ENCODE data around the gene ADAMTS20.

ADAMTS20 gene

DNA sequence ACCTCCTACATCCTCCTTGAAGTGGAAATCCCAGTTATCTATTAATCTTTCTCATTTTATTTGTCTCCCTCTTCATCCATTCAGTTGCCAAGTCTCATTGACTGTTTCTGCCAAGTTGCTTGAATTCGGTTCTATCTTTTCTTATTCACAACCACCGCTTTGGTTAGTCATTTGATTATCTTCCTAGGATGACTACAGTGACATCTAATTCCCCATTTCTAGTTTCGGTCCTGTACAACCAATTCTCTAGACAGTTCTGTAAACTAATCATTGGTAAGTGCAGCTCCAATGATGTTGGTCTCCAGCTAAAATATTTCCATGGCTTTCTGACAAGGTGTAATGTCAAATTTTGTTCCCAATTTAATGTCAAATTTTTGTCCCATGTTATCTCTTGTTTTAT, 220.1 kb downstream of the ADAMTS20 start:
- H3K4me3 Mint-ChIP-seq: no peak overlapping the region
- H3K27me3 Mint-ChIP-seq (ENCODE audit: low read depth): no peaks in the 10 kb centered on the region
- peaks cover 29% of the 10 kb centered on the region for H3K4me1 Mint-ChIP-seq
- TF ChIP-seq, protein P1, sequence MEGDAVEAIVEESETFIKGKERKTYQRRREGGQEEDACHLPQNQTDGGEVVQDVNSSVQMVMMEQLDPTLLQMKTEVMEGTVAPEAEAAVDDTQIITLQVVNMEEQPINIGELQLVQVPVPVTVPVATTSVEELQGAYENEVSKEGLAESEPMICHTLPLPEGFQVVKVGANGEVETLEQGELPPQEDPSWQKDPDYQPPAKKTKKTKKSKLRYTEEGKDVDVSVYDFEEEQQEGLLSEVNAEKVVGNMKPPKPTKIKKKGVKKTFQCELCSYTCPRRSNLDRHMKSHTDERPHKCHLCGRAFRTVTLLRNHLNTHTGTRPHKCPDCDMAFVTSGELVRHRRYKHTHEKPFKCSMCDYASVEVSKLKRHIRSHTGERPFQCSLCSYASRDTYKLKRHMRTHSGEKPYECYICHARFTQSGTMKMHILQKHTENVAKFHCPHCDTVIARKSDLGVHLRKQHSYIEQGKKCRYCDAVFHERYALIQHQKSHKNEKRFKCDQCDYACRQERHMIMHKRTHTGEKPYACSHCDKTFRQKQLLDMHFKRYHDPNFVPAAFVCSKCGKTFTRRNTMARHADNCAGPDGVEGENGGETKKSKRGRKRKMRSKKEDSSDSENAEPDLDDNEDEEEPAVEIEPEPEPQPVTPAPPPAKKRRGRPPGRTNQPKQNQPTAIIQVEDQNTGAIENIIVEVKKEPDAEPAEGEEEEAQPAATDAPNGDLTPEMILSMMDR (IDR thresholded peaks at IDR 0.05; ENCODE audit: unreplicated experiment in 3 of 3): no peak
- H3K36me3 Mint-ChIP-seq (ENCODE audit: low read depth): peaks cover 15% of the 10 kb centered on the region
- peak overlapping the region in 2 of 3 experiments; percentile 63 to 77 for H3K27ac Mint-ChIP-seq
- H3K9me3 Mint-ChIP-seq: peaks cover 36% of the 10 kb centered on the region

DNA sequence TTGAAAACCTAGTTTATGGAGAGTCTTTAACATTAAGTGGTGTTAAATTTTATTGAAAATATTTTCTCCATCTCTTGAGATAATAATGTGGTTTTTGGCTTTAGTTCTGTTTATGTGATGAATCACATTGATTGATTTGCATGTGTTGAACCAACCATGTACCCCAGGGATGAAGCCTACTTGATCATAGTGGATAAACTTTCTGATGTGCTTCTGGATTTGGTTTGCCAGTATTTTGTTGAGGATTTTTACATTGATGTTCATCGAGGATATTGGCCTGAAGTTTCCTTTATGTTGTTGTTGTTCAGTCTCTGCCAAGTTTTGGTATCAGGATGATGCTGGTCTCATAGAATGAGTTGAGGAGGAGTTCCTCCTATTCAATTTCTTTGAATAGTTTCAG, 222.6 kb downstream of the ADAMTS20 start:
- Mint-ChIP-seq H3K4me3 (no peak overlapping the region), H3K27ac (peak overlapping the region; percentile 72 to 85 (median 83)), H3K36me3 (ENCODE audit: low read depth) (peaks cover 15% of the 10 kb centered on the region), H3K9me3 (peaks cover 46% of the 10 kb centered on the region), H3K27me3 (ENCODE audit: low read depth) (no peaks in the 10 kb centered on the region), H3K4me1 (peaks cover 23% of the 10 kb centered on the region)
- TF ChIP-seq, protein P1 (IDR thresholded peaks at IDR 0.05; ENCODE audit: unreplicated experiment in 3 of 3): no peak

DNA sequence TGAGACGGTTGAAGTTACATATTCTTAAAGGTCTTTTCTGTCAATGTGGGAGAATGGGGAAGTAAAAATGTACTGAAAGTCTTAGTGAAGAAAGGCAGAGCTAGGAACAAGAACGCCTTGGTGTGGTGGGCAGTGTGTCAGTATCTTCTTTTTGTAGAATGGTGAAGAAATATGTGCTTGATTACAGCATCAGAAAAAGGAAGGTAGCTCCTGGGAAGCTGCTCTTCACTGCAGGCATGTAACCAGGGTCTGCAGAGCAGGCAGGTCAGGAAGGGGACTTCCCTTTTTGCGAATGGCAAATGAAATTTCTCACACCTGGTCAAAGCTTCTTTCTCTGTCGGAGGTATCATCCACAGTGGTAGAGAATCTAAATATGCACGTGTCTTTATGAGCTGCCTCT, 226.2 kb downstream of the ADAMTS20 start:
- no peaks in the 10 kb centered on the region for H3K27me3 Mint-ChIP-seq (ENCODE audit: low read depth)

DNA sequence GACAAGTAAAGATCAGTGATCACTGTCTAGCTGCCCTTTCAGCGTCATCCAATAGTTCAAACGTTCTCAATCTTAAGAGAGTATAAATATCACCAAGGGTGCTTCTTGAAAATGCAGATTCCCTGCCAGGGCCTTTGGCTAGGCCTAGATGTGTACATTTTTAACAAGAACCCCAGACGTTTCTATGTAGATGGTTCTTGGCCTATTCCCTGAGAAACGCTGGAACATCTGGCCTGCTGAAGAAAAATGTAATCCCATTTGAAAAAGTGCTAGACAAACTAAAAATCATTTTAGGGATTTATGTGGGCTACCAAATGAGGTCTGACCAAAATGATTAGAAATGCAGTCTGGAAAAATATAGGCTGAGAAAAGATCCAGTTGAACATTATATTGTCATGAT, 231.7 kb downstream of the ADAMTS20 start:
- Mint-ChIP-seq H3K4me3 (no peak overlapping the region), H3K27me3 (ENCODE audit: low read depth) (no peaks in the 10 kb centered on the region), H3K4me1 (peaks cover 26% of the 10 kb centered on the region), H3K27ac (peak overlapping the region in 2 of 3 experiments; percentile 57 to 60), H3K36me3 (ENCODE audit: low read depth) (no peaks in the 10 kb centered on the region), H3K9me3 (peaks cover 11% of the 10 kb centered on the region)
- TF ChIP-seq, protein P1 (IDR thresholded peaks at IDR 0.05; ENCODE audit: unreplicated experiment in 3 of 3): no peak

More for the DNA sequence above, 226.2 kb downstream of the ADAMTS20 start:
- Mint-ChIP-seq H3K27ac (no peak overlapping the region), H3K9me3 (peaks cover 43% of the 10 kb centered on the region), H3K4me3 (no peak overlapping the region), H3K4me1 (peaks cover 4% of the 10 kb centered on the region), H3K36me3 (ENCODE audit: low read depth) (peaks cover 10% of the 10 kb centered on the region)
- TF ChIP-seq, protein P1 (IDR thresholded peaks at IDR 0.05; ENCODE audit: unreplicated experiment in 3 of 3): no peak

DNA sequence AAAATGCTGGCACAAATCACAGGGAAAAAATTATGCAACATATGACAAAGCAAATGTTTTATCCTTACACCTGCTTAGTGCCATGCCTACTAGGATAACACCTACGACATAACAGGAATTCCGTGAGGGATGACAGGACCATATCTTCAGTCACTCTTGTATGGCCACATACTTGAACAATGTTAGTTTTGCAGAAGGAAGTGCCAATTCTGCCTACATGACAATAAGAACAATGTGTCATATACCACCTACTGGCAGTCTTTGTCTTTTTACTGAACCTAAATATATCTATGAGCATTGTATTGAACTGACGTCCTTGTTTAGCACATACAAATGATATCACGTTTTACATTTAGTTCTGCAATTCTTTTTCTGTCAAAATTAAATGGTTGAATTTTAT, 234.0 kb downstream of the ADAMTS20 start:
- Mint-ChIP-seq H3K36me3 (ENCODE audit: low read depth) (no peaks in the 10 kb centered on the region), H3K4me1 (peaks cover 30% of the 10 kb centered on the region), H3K27me3 (ENCODE audit: low read depth) (no peaks in the 10 kb centered on the region), H3K9me3 (peaks cover 2% of the 10 kb centered on the region), H3K27ac (peak overlapping the region; percentile 87 to 93 (median 92)), H3K4me3 (no peak overlapping the region)
- TF ChIP-seq, protein P1 (IDR thresholded peaks at IDR 0.05; ENCODE audit: unreplicated experiment in 3 of 3): no peak

DNA sequence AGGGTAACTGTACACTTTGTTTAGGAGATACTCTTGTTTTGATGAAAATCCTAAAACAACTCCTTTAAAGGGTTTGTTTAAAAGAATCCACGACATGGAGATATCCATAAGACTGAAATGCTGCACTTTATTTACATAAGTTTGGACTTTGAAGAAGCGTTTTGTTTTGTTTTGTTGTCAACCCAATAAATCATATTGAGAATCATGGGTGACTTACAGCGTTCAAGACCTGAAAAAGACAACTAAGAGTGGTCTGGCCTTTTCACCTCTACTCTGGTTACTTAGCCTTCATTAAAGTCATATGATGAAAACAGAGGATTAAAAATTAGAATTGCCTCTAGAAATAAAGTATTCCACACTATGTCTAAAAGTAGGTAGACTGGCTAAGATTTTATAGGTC, 234.8 kb downstream of the ADAMTS20 start:
- no peaks in the 10 kb centered on the region for H3K36me3 Mint-ChIP-seq (ENCODE audit: low read depth)
- H3K4me1 Mint-ChIP-seq: peaks cover 30% of the 10 kb centered on the region
- TF ChIP-seq, protein P1 (IDR thresholded peaks at IDR 0.05; ENCODE audit: unreplicated experiment in 3 of 3): no peak
- peak overlapping the region; percentile 87 to 93 (median 92) for H3K27ac Mint-ChIP-seq
- H3K9me3 Mint-ChIP-seq: peaks cover 2% of the 10 kb centered on the region
- H3K27me3 Mint-ChIP-seq (ENCODE audit: low read depth): no peaks in the 10 kb centered on the region
- H3K4me3 Mint-ChIP-seq: no peak overlapping the region

All from nephron (organoid).